Measurements from ENCODE around the gene UBR4. TPM values are rescaled to one million over a fixed set of nuclear protein-coding genes. Genes with fewer than 3 reads are reported as not detected.

UBR4 gene
- total RNA-seq, 1 donor from 2014 or later = 66.1 TPM

- FAIRE-seq (no peak), DNase-seq (ENCODE audit: low read depth) (peak; percentile 23)
- no peak for TF ChIP-seq CTCF (IDR thresholded peaks at IDR 0.05; ENCODE audit: insufficient read depth, low read length, severe bottlenecking)
- Histone ChIP-seq H3K36me3 (ENCODE audit: control insufficient read depth, insufficient read depth, low read length) (peaks cover 2% of the 10 kb centered on the region), H3K27me3 (ENCODE audit: control insufficient read depth, insufficient read depth, low read length) (no peaks in the 10 kb centered on the region), H3K4me3 (ENCODE audit: low read depth, low read length) (peak overlapping the region; percentile 70)
These were observed 895 bp upstream of the UBR4 start for GRCh38 chr1:19210772-19211549.

GRCh38 chr1:19209439-19209989 is 552 bp downstream of the UBR4 start:
- Histone ChIP-seq H3K4me3 (ENCODE audit: low read depth, low read length) (peak overlapping the region; percentile 70), H3K27me3 (ENCODE audit: control insufficient read depth, insufficient read depth, low read length) (no peaks in the 10 kb centered on the region), H3K36me3 (ENCODE audit: control insufficient read depth, insufficient read depth, low read length) (peaks cover 2% of the 10 kb centered on the region)
- FAIRE-seq = no peak
- no peak for TF ChIP-seq CTCF (IDR thresholded peaks at IDR 0.05; ENCODE audit: insufficient read depth, low read length, severe bottlenecking)
- DNase-seq (ENCODE audit: low read depth) = peak; percentile 25

- FAIRE-seq (no peak), DNase-seq (ENCODE audit: low read depth) (peak; percentile 39)
- no peaks in the 10 kb centered on the region for H3K27me3 ChIP-seq (ENCODE audit: control insufficient read depth, insufficient read depth, low read length)
- peak overlapping the region; percentile 70 for H3K4me3 ChIP-seq (ENCODE audit: low read depth, low read length)
- TF ChIP-seq CTCF (IDR thresholded peaks at IDR 0.05; ENCODE audit: insufficient read depth, low read length, severe bottlenecking) = no peak
- peaks cover 2% of the 10 kb centered on the region for H3K36me3 ChIP-seq (ENCODE audit: control insufficient read depth, insufficient read depth, low read length)
These were observed 1.2 kb downstream of the UBR4 start for GRCh38 chr1:19208710-19209438.

GRCh38 chr1:19206947-19207346 is 3.1 kb downstream of the UBR4 start:
- Histone ChIP-seq H3K36me3 (ENCODE audit: control insufficient read depth, insufficient read depth, low read length) (peaks cover 2% of the 10 kb centered on the region), H3K27me3 (ENCODE audit: control insufficient read depth, insufficient read depth, low read length) (no peaks in the 10 kb centered on the region), H3K4me3 (ENCODE audit: low read depth, low read length) (no peak overlapping the region)
- FAIRE-seq (no peak), DNase-seq (ENCODE audit: low read depth) (no peak)
- no peak for TF ChIP-seq CTCF (IDR thresholded peaks at IDR 0.05; ENCODE audit: insufficient read depth, low read length, severe bottlenecking)

- no peak for FAIRE-seq
- no peak for TF ChIP-seq CTCF (IDR thresholded peaks at IDR 0.05; ENCODE audit: insufficient read depth, low read length, severe bottlenecking)
These were observed 4.2 kb downstream of the UBR4 start for GRCh38 chr1:19205845-19206244.

More at GRCh38 chr1:19205845-19206244, 4.2 kb downstream of the UBR4 start:
- Histone ChIP-seq H3K4me3 (ENCODE audit: low read depth, low read length) (no peak overlapping the region), H3K27me3 (ENCODE audit: control insufficient read depth, insufficient read depth, low read length) (no peaks in the 10 kb centered on the region), H3K36me3 (ENCODE audit: control insufficient read depth, insufficient read depth, low read length) (peaks cover 6% of the 10 kb centered on the region)
- no peak for DNase-seq (ENCODE audit: low read depth)
